GM18868 (cell line): Measurements from ENCODE around the gene UBE2V1.
"Not testable (repeated sequence)": the region's sequence is repeated elsewhere in the genome, so short reads cannot be mapped to it uniquely, and the experiment has no call there.

Experiments
- ATAC-seq: cut with Tn5 transposase; IDR thresholded peaks from one replicate; pipeline ENCODE4 v1.9.1; 2021; ENCODE audit warnings: mild to moderate bottlenecking, moderate library complexity; ENCODE audit not compliant: unreplicated experiment

UBE2V1 gene

DNA sequence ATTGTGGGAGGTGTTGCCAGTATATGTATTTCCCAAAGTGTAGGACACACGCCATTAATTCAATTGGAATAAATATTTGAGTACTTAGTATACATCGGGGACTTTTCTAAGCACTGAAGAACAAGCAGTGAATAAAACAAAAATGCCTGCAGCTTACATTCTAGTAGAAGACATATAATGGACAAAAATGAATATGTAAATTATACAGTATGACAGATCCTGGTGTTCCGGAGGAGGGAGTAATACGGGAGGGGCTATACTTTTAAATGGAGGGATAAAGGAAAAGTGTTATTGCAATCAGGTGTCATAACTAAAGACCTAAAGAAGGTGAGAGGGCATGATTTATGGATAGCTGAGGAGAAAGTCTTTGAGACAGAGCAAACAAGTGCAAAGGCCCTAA lies 15.1 kb downstream of the UBE2V1 start:
- ATAC-seq: no peak

DNA sequence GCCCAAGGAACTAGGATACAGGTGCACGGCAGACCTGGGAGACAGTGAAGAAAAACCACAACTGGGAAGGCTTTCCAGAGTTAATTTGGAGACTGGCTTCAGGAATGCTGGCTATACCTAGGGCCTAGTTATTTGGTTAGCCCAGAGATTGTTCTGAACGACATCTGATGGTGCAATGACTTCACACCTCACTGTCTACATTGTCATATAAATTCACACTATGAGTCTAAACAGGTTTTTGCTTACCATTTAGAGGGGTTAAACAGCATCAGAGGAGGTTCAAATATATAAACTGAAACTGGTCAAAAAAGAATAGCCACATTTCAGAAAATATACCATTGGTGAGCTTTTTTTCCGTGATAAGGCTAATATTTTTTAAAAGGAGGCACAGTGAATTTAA lies 16.7 kb downstream of the UBE2V1 start:
- ATAC-seq: no peak

DNA sequence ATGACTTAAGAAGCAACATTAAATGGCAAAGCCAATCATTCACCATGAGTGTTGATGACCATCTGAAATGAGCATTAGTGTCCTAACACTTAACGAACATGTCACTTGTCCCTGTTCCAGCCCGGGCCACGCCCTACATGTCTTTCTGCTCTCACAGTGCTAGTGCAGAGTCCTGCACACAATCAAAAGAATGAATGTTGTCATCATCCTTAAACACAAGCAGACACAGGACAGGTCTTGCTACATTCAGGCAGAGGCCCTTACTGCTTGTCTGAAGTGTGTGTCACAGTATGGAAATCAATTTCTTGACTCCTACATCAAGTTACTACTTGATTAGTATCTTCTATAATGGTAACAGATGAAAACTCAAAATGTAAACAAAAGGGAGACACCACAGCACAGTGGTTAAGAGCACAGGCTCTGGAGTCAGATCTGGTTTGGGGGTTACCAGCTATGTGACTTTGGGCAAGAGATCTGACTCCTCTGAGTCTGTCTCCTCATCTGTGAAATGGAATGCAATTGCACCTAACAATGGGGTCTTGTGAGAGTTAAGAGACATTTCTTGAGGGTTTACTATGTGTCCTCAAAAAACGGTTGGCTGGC lies 17.4 kb downstream of the UBE2V1 start:
- no peak for ATAC-seq

DNA sequence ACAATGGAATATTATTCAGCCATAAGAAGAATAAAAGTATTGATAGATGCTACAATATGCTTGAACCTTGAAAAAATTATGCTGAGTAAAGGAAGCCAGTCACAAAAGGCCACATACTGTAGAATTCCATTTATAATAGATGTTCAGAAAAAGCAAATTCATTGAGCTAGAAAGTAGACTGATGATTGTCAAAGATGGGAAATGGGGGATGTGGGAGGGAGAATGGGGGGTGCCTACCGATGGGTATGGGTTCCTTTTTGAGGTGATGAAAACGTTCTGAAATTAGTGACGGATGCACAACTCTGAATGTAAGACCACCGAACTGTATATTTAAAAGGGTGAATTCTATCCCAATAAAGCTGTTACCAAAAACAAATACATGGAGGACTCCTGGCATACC lies 18.4 kb downstream of the UBE2V1 start:
- no peak for ATAC-seq

DNA sequence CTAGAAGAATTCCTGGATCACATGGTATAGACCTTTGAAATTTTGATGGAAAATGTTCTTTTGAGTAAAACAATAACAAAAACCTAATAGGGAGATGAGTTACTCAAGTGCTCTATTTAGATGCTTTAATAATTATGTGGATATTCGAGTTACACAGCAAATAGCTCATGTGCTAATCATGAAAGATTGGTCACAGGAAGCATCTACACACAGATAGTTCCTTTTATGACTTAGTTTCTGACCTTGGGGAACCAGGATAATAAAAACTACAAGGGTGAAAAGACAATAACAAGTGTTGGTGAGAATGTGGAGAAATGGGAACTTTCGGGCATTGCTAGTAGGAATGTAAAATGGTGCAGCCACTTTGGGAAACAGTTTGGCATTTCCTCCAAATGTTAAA lies 19.7 kb downstream of the UBE2V1 start:
- ATAC-seq: no peak

DNA sequence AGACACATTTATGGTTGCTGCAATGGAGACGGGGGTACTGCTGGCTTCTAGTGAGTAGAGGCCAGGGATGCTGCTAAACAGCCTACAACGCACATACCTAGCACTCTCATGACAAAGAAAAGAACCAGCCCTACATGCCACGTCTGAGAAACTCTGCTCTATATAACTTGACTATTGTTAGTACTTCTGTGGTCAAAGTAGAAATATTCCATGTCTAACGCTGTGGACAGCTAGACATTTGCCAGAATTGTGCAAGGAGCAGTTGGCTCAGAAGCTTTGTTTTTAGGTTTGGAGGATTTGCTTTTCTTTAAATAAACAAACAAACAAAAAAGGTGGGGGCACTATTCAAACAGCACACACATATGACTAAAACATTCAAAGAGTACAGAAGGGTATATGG lies 20.5 kb downstream of the UBE2V1 start:
- ATAC-seq: no peak

DNA sequence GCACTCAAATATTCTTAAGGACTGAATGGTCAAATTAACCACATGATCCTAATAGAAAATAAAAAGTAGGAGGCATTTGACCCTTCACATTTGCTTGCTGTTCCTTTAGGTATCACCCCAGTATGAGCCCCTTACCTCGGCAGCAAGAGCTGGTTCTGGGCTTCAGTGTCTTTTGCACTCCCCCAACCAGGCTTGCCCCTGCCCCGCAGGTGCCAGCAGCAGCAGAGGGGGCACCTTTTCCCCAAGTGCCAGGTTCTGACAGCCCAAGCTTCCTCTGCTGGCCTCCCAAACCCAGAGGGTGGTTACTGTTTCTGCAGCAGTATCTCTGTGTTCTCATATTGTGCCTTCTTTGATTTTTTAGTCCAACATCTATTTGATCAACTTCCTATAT lies 23.2 kb downstream of the UBE2V1 start:
- no peak for ATAC-seq

DNA sequence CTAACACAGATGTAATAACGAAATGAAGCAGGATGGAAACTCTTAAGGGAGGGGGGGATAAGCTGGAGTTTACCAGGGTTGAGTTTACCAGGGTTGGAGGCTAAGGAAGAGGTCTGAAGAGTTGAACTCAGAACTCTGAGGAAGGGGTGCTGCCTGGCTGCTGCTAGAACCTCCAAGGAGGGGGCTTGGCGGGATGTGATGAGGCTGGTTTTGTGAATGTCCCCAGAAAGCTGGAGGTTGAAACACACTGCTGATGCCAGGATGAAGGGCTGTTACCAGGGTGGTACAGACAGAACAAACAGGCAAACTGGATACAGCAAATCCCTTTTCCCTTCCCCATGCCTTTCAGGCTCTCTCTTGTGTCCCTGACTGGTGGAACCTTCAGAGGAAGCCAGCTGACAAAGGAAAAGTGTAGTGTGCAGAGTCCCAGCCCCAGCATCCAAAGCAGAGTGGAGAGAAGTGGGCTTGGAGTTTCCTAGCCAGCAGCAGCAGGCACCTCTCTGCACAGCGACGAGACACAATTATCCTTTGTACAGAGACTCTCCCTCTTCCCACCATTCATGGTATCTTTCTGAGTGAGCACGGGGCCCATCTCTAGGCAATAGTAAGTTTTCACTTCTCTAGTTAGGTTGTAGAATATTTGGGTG lies 23.7 kb downstream of the UBE2V1 start:
- no peak for ATAC-seq

DNA sequence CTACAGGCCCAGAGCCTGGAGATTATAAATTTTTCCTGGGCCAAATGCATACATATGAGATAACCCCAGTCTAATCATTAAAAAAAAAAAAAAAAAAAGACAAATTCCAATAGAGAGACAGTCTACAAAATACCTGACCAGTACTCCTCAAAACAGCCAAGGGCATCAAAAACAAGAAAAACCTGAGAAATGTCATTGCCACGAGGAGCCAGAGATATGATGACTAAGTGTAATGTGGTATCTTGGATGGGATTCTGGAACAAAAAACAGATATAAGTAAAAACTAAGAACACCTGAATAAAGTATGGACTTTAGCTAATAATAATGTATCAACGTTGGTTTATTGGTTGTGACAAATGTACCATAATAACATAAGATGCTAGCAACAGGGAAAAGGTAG lies 24.9 kb downstream of the UBE2V1 start:
- no peak for ATAC-seq

DNA sequence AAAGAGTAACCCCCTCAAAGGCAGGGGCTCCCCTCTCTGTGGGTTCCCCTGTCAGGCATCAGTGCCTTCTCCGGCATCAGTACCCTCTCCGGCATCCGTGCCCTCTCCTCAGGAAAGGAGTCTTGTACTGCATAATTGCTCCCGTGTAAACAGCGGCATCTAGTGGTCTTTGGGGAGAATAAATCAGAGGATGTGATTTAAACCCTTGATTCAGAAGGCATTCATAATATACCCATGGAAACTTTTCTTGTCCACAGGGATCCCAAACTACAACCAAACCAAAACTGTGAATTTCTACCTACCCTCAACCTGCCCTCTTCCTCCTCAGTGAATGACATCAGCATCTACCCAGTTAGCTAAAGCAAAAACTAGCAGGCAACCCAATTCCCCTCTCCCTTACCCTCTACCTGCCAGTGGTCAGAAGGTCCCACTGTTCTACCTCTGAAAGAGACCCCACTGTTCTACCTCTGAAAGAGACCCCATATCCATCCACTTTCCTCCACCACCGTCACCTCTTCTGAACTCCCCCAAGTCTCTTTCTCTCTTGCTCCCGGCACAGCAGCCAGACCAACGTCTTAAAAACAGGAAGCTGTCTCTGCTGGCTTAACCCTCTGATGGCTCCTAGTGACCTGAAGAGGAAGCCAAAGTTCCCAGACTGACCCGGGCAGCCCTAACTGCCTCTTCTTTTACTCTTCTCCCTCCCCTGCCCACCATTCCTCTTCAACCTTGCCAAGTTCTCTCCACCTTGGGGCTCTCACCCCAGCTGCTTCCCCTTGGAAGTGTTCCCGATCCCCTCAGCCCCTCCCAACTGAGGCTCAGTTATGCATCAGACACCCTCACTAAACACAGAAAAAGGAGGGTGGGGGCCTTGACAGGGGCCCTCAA lies 27.2 kb downstream of the UBE2V1 start:
- ATAC-seq: no peak

DNA sequence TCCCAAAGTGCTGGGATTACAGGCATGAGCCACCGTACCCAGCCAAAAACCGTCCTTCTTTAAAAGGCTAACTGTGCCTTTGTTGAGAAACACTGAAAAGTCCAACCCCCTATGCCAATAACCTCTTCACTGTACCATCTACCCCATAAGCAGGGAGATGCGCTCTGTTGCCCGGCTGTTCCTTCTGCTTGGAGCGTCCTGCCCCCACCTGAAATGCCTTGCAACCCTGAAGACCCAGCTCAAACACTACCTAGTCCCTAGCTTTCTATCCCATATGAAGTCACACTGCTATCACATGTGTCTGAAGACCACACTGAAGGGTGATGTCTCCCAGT lies 27.8 kb downstream of the UBE2V1 start:
- no peak for ATAC-seq

DNA sequence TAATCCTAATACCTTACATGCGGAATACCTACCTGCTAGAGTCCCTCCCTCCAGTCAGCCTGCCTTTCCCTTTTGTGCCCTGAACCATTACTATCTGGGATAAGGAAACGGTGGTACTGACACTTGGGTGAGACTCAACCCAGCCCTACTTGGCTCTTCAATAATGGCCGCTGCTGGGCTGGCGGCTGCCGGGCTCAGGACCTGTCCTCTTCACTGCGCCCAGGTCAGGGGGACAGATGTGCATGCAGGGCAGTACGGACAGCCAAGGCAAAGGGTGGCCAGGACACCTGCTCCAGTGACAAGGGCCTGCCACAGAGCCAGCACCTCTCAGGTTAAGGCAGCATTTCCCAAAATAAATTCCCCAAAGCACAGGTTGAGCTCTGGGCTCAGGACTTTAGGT lies 29.9 kb downstream of the UBE2V1 start:
- no peak for ATAC-seq

DNA sequence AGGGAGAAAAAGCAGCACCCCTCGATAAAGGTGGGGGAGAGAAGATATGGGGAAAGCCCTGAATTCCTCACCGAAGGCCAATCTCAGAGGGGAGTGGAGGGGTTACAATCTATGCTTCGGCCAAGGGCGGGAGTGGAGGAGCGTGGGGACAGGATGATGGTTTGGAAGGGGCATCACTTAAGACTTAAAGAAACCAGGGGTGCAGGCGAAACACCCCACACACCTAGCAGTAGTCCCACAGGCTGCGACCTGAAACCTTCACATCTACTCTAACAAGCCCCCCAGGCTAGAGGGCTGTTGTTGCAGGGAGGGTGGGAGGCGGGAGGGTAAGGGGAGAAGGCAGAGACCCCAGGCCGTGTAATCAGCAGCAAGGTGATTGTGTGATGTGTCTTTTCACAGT lies 30.9 kb downstream of the UBE2V1 start:
- not testable (repeated sequence) for ATAC-seq

DNA sequence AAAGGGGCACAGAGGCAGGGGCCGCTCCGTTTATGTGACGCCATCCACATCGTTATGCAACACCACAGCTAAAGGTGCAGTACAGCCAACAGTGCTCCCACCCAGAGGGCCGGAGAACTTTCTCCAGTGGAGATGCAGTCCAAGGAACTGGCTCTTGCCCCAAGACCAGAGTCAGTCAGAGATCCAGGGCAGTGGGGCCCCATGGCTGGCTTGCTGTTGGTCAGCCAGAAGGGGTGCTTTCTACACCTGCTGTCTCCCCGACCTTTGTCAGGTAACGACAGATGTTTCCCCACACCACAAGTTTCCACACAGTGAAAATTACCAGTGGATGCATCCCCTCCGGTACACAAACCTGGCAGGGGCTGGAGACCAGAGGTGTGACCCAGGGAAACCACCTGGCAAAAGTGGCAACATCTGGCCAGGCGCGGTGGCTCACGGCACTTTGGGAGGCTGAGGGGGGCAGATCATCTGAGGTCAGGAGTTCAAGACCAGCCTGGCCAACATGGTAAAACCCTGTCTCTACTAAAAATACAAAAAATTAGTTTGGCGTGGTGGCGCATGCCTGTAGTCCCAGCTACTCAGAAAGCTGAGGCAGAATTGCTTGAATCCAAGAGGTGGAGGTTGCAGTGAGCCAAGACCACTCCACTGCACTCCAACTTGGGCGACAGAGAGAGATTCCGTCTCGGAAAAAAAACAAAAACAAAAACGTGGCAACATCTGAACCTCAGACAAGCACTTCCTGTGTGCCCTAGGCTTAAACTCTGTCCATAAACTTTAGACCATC lies 34.9 kb downstream of the UBE2V1 start:
- ATAC-seq: no peak

DNA sequence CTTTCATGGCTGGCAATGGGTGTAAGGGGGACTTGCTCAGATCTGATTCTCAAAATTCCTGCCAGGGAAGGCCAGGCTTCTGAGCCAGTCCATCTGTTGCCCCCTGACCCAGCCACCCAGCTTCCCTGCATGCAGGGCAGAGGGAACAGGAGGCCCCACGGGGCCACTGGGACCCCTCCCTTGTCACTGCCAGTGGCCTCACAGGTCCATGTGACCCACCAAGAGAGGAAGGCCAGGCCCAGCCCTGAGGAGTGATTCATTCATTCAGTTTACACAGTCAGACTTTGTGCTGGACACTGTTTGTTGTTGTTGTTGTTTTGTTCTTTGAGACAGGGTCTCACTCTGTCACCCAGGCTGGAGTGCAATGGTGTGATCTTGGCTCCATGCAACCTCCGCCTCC lies 39.5 kb downstream of the UBE2V1 start:
- ATAC-seq: no peak

DNA sequence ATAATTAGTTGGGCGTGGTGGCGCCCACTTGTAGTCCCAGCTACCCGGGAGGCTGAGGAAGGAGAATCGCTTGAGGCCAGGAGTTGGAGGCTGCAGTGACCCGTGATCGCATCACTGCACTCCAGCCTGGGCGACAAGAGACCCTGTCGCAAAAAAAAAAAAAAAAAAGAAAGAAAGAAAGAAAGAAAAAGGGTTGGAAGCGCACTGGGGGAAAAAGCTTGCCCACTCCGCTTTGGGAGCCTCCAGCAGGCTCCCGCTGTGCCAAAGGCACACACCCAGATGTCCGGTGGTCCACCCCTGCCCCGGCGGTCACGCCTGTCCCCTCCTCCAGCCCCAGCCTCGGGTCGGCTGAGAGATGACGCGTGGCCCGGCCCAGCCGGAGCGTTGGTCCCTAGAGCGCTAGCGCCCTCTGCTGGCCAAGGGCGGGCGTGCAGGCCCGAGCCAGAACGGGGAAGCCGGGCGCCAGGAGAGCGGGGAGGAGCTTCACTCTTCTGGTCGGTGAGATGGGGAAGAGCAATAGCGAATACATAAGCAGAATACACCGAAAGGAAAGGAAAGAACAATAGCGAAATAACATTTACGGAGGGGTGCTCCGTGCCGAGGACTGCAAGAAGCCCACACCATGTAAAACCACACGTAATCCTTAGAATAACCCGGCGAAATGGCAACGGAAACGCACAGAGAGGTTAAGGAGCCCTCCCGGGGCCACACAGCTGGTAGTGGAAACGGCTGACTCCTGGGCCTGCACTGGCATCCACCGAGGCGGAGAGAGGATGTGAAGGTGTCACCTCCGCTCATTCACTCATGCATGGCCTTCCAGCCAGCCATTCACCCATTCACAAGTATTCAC lies 41.7 kb downstream of the UBE2V1 start:
- no peak for ATAC-seq

DNA sequence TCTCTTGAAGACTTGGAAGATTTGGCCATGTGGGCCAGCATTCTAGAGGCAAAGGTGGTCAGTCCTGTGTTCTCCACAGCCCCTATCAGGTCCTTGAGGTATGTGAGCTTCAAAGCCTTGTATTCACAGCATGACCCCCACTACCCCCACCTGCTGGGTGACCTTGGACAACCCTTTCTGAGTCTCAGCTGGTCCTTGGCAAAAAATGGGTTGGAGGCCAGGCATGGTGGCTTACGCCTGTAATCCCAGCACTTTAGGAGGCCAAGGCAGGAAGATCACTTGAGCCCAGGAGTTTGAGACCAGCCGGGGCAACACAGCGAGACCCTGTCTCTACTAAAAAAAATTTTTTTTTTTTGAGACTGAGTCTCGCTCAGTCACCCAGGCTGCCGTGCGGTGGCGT lies 42.6 kb downstream of the UBE2V1 start:
- no peak for ATAC-seq

DNA sequence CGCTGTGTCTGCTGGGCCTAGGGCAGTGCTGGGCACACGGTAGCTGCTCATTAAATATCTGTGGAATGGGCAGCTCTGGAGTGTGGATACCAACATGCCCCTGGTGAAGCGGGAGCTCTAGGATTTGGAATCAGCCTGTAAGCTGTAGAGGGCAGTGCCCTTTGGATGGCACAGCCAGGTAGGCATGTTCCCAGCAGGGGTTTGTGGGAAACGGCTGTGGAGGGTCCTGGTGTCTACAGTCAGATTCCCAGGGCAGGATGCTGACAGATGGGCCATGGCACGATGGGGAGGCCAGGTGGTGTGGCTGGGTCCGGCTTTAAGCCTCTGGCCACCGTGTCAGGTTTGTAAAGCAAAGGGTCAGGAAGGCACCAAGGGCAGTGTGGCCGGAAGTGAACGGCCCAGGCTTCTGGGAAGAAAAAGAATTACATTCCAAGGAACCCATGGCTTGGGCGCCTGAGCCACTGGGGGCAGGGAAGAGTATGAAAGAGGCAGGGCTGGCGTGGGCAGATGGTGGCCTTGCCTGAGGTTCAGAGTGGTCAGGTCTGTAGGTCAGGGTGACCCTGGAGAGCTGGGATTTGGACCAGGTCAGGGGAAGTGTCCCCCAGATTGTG lies 44.8 kb downstream of the UBE2V1 start:
- no peak for ATAC-seq

DNA sequence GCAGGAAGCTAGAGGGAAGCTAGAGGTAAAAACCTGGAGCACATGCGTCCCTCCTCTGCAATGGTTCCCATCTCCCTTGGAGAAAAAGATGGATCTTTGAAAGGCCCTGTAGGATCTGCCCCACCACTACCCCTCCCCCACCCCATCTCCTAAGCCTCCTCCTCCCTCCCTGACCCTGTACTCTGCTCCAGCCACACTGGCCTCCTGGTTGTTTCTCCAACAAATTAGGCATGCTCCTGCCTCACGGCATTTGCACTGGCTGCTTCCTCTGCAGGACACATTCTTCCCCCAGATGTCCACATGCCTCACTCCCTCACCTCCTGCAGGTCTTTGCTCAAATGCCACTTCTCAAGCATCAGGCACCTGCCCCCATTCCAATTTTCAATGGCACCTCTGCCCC lies 45.5 kb downstream of the UBE2V1 start:
- ATAC-seq: no peak

DNA sequence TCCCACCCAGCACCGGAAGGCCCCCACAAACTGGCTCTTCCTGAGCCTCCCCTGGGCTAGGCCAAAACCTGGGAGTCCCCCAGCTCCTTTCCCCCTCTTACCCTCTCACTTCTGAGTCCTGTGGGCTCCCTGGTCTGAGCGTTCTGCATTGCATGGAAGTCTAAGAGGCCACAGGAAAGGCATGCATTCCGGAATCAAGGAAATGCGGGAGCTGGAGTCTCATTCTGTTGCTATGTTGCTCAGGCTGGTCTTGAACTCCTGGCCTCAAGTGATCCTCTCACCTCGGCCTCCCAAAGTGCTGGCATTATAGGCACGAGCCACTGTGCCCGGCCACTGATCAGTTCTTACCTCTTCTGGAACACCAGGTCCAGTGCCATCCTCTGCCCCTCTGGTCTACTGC lies 45.9 kb downstream of the UBE2V1 start:
- no peak for ATAC-seq
